ENCODE results near the gene TRDMT1.

TRDMT1 gene

GRCh38 chr10:17151716-17152115 is 49.8 kb downstream of the TRDMT1 start:
- Mint-ChIP-seq H3K36me3 (ENCODE audit: low read depth) (peaks cover 19% of the 10 kb centered on the region), H3K4me3 (no peak overlapping the region), H3K9me3 (no peaks in the 10 kb centered on the region), H3K27me3 (no peaks in the 10 kb centered on the region), H3K27ac (no peak overlapping the region), H3K4me1 (ENCODE audit: low read depth) (no peaks in the 10 kb centered on the region)

GRCh38 chr10:17147884-17148489 is 53.5 kb downstream of the TRDMT1 start:
- no peaks in the 10 kb centered on the region for H3K9me3 Mint-ChIP-seq
- H3K4me1 Mint-ChIP-seq (ENCODE audit: low read depth): peaks cover 31% of the 10 kb centered on the region
- H3K27me3 Mint-ChIP-seq: no peaks in the 10 kb centered on the region
- no peak overlapping the region for H3K27ac Mint-ChIP-seq
- peaks cover 23% of the 10 kb centered on the region for H3K36me3 Mint-ChIP-seq (ENCODE audit: low read depth)
- H3K4me3 Mint-ChIP-seq: no peak overlapping the region

GRCh38 chr10:17146892-17147291 is 54.6 kb downstream of the TRDMT1 start:
- Mint-ChIP-seq H3K27ac (no peak overlapping the region), H3K4me3 (no peak overlapping the region), H3K36me3 (ENCODE audit: low read depth) (peaks cover 23% of the 10 kb centered on the region), H3K4me1 (ENCODE audit: low read depth) (peaks cover 33% of the 10 kb centered on the region), H3K9me3 (no peaks in the 10 kb centered on the region), H3K27me3 (no peaks in the 10 kb centered on the region)

GRCh38 chr10:17145239-17145638 is 56.2 kb downstream of the TRDMT1 start:
- peaks cover 5% of the 10 kb centered on the region for H3K9me3 Mint-ChIP-seq
- no peaks in the 10 kb centered on the region for H3K27me3 Mint-ChIP-seq
- H3K4me1 Mint-ChIP-seq (ENCODE audit: low read depth): peaks cover 39% of the 10 kb centered on the region
- H3K36me3 Mint-ChIP-seq (ENCODE audit: low read depth): peaks cover 24% of the 10 kb centered on the region
- H3K4me3 Mint-ChIP-seq: no peak overlapping the region
- peak overlapping the region; percentile 65 for H3K27ac Mint-ChIP-seq

- peaks cover 21% of the 10 kb centered on the region for H3K36me3 Mint-ChIP-seq (ENCODE audit: low read depth)
- H3K27ac Mint-ChIP-seq: peak overlapping the region; percentile 65
- peaks cover 5% of the 10 kb centered on the region for H3K9me3 Mint-ChIP-seq
- H3K4me3 Mint-ChIP-seq: peak overlapping the region; percentile 17
- no peaks in the 10 kb centered on the region for H3K27me3 Mint-ChIP-seq
- H3K4me1 Mint-ChIP-seq (ENCODE audit: low read depth): peaks cover 39% of the 10 kb centered on the region
These were observed 56.7 kb downstream of the TRDMT1 start for GRCh38 chr10:17144757-17145156.

- Mint-ChIP-seq H3K4me1 (ENCODE audit: low read depth) (peaks cover 39% of the 10 kb centered on the region), H3K4me3 (no peak overlapping the region), H3K27ac (peak overlapping the region; percentile 42), H3K9me3 (peaks cover 5% of the 10 kb centered on the region), H3K36me3 (ENCODE audit: low read depth) (peaks cover 18% of the 10 kb centered on the region), H3K27me3 (no peaks in the 10 kb centered on the region)
These were observed 57.4 kb downstream of the TRDMT1 start for GRCh38 chr10:17144032-17144431.

- Mint-ChIP-seq H3K4me1 (ENCODE audit: low read depth) (peaks cover 39% of the 10 kb centered on the region), H3K36me3 (ENCODE audit: low read depth) (peaks cover 18% of the 10 kb centered on the region), H3K27ac (peak overlapping the region; percentile 42), H3K9me3 (peaks cover 5% of the 10 kb centered on the region), H3K4me3 (no peak overlapping the region), H3K27me3 (no peaks in the 10 kb centered on the region)
These were observed 58.3 kb downstream of the TRDMT1 start for GRCh38 chr10:17143055-17143690.

GRCh38 chr10:17141504-17142229 is 59.8 kb downstream of the TRDMT1 start:
- H3K36me3 Mint-ChIP-seq (ENCODE audit: low read depth): peaks cover 13% of the 10 kb centered on the region
- peaks cover 39% of the 10 kb centered on the region for H3K4me1 Mint-ChIP-seq (ENCODE audit: low read depth)
- no peaks in the 10 kb centered on the region for H3K27me3 Mint-ChIP-seq
- H3K9me3 Mint-ChIP-seq: peaks cover 5% of the 10 kb centered on the region
- H3K4me3 Mint-ChIP-seq: no peak overlapping the region
- no peak overlapping the region for H3K27ac Mint-ChIP-seq

GRCh38 chr10:17140386-17140761 is 61.1 kb downstream of the TRDMT1 start:
- Mint-ChIP-seq H3K36me3 (ENCODE audit: low read depth) (peaks cover 13% of the 10 kb centered on the region), H3K9me3 (peaks cover 5% of the 10 kb centered on the region), H3K4me1 (ENCODE audit: low read depth) (peaks cover 32% of the 10 kb centered on the region), H3K27me3 (no peaks in the 10 kb centered on the region), H3K4me3 (no peak overlapping the region), H3K27ac (no peak overlapping the region)

GRCh38 chr10:17138460-17139042 is 62.9 kb downstream of the TRDMT1 start:
- Mint-ChIP-seq H3K27ac (no peak overlapping the region), H3K4me3 (no peak overlapping the region), H3K27me3 (no peaks in the 10 kb centered on the region), H3K4me1 (ENCODE audit: low read depth) (peaks cover 14% of the 10 kb centered on the region), H3K36me3 (ENCODE audit: low read depth) (peaks cover 7% of the 10 kb centered on the region), H3K9me3 (peaks cover 5% of the 10 kb centered on the region)

GRCh38 chr10:17134737-17135260 is 66.7 kb downstream of the TRDMT1 start:
- Mint-ChIP-seq H3K9me3 (no peaks in the 10 kb centered on the region), H3K36me3 (ENCODE audit: low read depth) (peaks cover 4% of the 10 kb centered on the region), H3K4me1 (ENCODE audit: low read depth) (no peaks in the 10 kb centered on the region), H3K4me3 (no peak overlapping the region), H3K27me3 (no peaks in the 10 kb centered on the region), H3K27ac (no peak overlapping the region)

- H3K27me3 Mint-ChIP-seq: no peaks in the 10 kb centered on the region
- H3K36me3 Mint-ChIP-seq (ENCODE audit: low read depth): peaks cover 4% of the 10 kb centered on the region
- no peak overlapping the region for H3K27ac Mint-ChIP-seq
- H3K4me3 Mint-ChIP-seq: no peak overlapping the region
- no peaks in the 10 kb centered on the region for H3K4me1 Mint-ChIP-seq (ENCODE audit: low read depth)
- no peaks in the 10 kb centered on the region for H3K9me3 Mint-ChIP-seq
These were observed 67.2 kb downstream of the TRDMT1 start for GRCh38 chr10:17134282-17134681.

GRCh38 chr10:17129741-17130140 is 71.7 kb downstream of the TRDMT1 start, which contains the start of gene CUBN:
CUBN (minus strand) TSS chr10:17129811; CDS start chr10:17129765, 46 bp downstream.
- H3K4me1 Mint-ChIP-seq (ENCODE audit: low read depth): no peaks in the 10 kb centered on the region
- no peaks in the 10 kb centered on the region for H3K9me3 Mint-ChIP-seq
- no peaks in the 10 kb centered on the region for H3K27me3 Mint-ChIP-seq
- H3K4me3 Mint-ChIP-seq: no peak within 1 kb of the TSS
- H3K27ac Mint-ChIP-seq: no peak within 1 kb of the TSS
- H3K36me3 Mint-ChIP-seq (ENCODE audit: low read depth): peaks cover 4% of the 10 kb centered on the region

GRCh38 chr10:17128261-17128660 is 73.2 kb downstream of the TRDMT1 start:
- peaks cover 5% of the 10 kb centered on the region for H3K4me1 Mint-ChIP-seq (ENCODE audit: low read depth)
- no peak overlapping the region for H3K4me3 Mint-ChIP-seq
- peaks cover 6% of the 10 kb centered on the region for H3K36me3 Mint-ChIP-seq (ENCODE audit: low read depth)
- H3K9me3 Mint-ChIP-seq: no peaks in the 10 kb centered on the region
- H3K27me3 Mint-ChIP-seq: no peaks in the 10 kb centered on the region
- H3K27ac Mint-ChIP-seq: no peak overlapping the region

- peaks cover 6% of the 10 kb centered on the region for H3K36me3 Mint-ChIP-seq (ENCODE audit: low read depth)
- H3K27ac Mint-ChIP-seq: no peak overlapping the region
- peaks cover 5% of the 10 kb centered on the region for H3K4me1 Mint-ChIP-seq (ENCODE audit: low read depth)
- no peaks in the 10 kb centered on the region for H3K9me3 Mint-ChIP-seq
- no peaks in the 10 kb centered on the region for H3K27me3 Mint-ChIP-seq
- no peak overlapping the region for H3K4me3 Mint-ChIP-seq
These were observed 75.1 kb downstream of the TRDMT1 start for GRCh38 chr10:17126327-17126726.

All from stimulated activated naive CD8-positive, alpha-beta T cell treated with anti-CD3 and anti-CD28 coated beads, Interleukin-15, Interleukin-2, amounts not matched to agents 100 ng/mL and 50 ng/mL, for 24 hours (primary cell).